Measurements from ENCODE around the gene TMEM161A. TPM values are rescaled to one million over a fixed set of nuclear protein-coding genes. Genes with fewer than 3 reads are reported as not detected.

Gene TMEM161A
- total RNA-seq, 4 donors from 2014 or later = 23.4 to 31.8 (median 27.9) TPM

GRCh38 chr19:19098703-19099632 lies 39.3 kb downstream of the TMEM161A start:
- Histone ChIP-seq H3K27me3 (no peaks in the 10 kb centered on the region), H3K9me3 (no peaks in the 10 kb centered on the region), H3K36me3 (peaks cover 22% of the 10 kb centered on the region), H3K4me1 (no peaks in the 10 kb centered on the region), H3K27ac (no peak overlapping the region), H3K4me3 (no peak overlapping the region)
- 90% methylated on average over 18 of the region's 18 CpGs for WGBS
- no peak for DNase-seq (ENCODE audit: low spot score in 2 of 2)
- TF ChIP-seq CTCF (IDR thresholded peaks at IDR 0.05) = no peak
- no peak for TF ChIP-seq EP300 (IDR thresholded peaks at IDR 0.05)
- no peak for TF ChIP-seq POLR2A (IDR thresholded peaks at IDR 0.05)
- no peak for TF ChIP-seq POLR2AphosphoS5 (IDR thresholded peaks at IDR 0.05)

- H3K9me3 ChIP-seq = no peaks in the 10 kb centered on the region
- DNase-seq (ENCODE audit: low spot score in 2 of 2) = no peak
- H3K27me3 ChIP-seq = no peaks in the 10 kb centered on the region
- TF ChIP-seq CTCF (IDR thresholded peaks at IDR 0.05) (no peak), POLR2A (IDR thresholded peaks at IDR 0.05) (no peak), EP300 (IDR thresholded peaks at IDR 0.05) (no peak), POLR2AphosphoS5 (IDR thresholded peaks at IDR 0.05) (no peak)
- no peak overlapping the region for H3K4me3 ChIP-seq
- no peak overlapping the region for H3K27ac ChIP-seq
- 82% methylated on average over 9 of the region's 9 CpGs for WGBS
- H3K4me1 ChIP-seq = no peaks in the 10 kb centered on the region
- peaks cover 22% of the 10 kb centered on the region for H3K36me3 ChIP-seq
Observed at GRCh38 chr19:19098084-19098702, 40.1 kb downstream of the TMEM161A start.

- Histone ChIP-seq H3K4me1 (no peaks in the 10 kb centered on the region), H3K9me3 (no peaks in the 10 kb centered on the region), H3K36me3 (peaks cover 22% of the 10 kb centered on the region), H3K27ac (no peak overlapping the region), H3K27me3 (no peaks in the 10 kb centered on the region), H3K4me3 (no peak overlapping the region)
- DNase-seq (ENCODE audit: low spot score in 2 of 2) = no peak
- no peak for TF ChIP-seq EP300 (IDR thresholded peaks at IDR 0.05)
- WGBS = 93% methylated on average over 22 of the region's 24 CpGs
Observed at GRCh38 chr19:19096641-19097627, 41.3 kb downstream of the TMEM161A start.

- H3K36me3 ChIP-seq = peaks cover 12% of the 10 kb centered on the region
- 77% methylated on average over 11 of the region's 11 CpGs for WGBS
- DNase-seq (ENCODE audit: low spot score in 2 of 2) = no peak
- no peak for TF ChIP-seq POLR2AphosphoS5 (IDR thresholded peaks at IDR 0.05)
- no peaks in the 10 kb centered on the region for H3K4me1 ChIP-seq
- H3K27me3 ChIP-seq = no peaks in the 10 kb centered on the region
- H3K9me3 ChIP-seq = no peaks in the 10 kb centered on the region
- no peak overlapping the region for H3K27ac ChIP-seq
- H3K4me3 ChIP-seq = no peak overlapping the region
Observed at GRCh38 chr19:19095691-19096090, 42.6 kb downstream of the TMEM161A start.

GRCh38 chr19:19094513-19094912 lies 43.8 kb downstream of the TMEM161A start:
- DNase-seq (ENCODE audit: low spot score in 2 of 2) = no peak
- H3K27me3 ChIP-seq = no peaks in the 10 kb centered on the region
- peaks cover 12% of the 10 kb centered on the region for H3K36me3 ChIP-seq
- no peak for TF ChIP-seq CTCF (IDR thresholded peaks at IDR 0.05)
- no peak for TF ChIP-seq POLR2AphosphoS5 (IDR thresholded peaks at IDR 0.05)
- no peak for TF ChIP-seq EP300 (IDR thresholded peaks at IDR 0.05)
- H3K27ac ChIP-seq = no peak overlapping the region
- no peaks in the 10 kb centered on the region for H3K4me1 ChIP-seq
- 86% methylated on average over 7 of the region's 7 CpGs for WGBS
- no peaks in the 10 kb centered on the region for H3K9me3 ChIP-seq
- H3K4me3 ChIP-seq = no peak overlapping the region
